CD4-positive, alpha-beta T cell treated with Interleukin-4 for 1 hour (primary cell): ENCODE measurements around the gene TEX101.
"Not testable (repeated sequence)": the region's sequence is repeated elsewhere in the genome, so short reads cannot be mapped to it uniquely, and the experiment has no call there.

Experiments used
- DNase-seq, 2 donors: peaks; one replicate each; pipeline ENCODE4 v3.0.0-alpha.2; 2020 to 2022

TEX101 gene

GRCh38 chr19:43414554-43414953 is at the start of gene TEX101:
Gene TEX101 (plus strand): TSS chr19:43414890. CDS start chr19:43415920, 1,030 bp downstream.
- DNase-seq: no peak

GRCh38 chr19:43365677-43366076 is 49.0 kb upstream of the TEX101 start:
- DNase-seq: not testable (repeated sequence)

DNA sequence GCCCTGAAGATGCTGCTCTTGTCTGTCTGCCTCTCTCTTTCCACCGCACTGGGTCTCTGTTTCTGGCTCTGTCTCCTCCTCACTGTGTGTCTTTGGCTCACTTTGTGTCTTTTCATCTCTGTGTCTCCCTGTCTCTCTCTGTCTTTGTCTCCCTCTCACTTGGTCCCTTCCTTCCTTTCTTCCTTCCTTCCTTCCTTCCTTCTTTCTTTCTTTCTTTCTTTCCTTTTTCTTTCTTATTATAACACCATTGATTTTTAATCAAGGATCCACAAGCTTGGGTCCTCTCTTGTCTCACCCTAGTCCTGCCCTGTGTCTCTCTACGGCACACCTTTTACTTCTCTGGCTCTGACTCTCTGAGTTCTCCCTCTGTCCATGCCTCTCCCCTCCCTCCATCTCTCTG is 46.9 kb upstream of the TEX101 start:
- no peak for DNase-seq

DNA sequence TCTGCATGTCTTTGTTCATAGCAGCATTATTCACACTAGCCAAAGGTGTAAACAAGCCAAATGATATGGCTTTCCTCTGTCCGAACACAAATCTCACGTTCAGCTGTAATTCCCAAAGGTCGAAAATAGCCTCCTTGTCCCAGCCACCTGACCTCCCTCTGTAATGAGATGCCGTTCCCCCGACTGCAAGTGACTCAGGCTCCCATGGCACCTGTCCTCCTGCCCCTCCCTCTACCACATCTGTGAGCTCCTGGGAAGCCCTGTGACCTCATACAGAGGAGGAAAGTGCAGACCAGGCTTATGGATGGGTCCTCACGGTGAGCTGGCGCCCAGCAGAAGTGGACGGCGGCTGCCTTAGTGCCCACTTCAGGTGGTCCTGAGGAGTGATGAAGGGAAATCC is 45.8 kb upstream of the TEX101 start:
- not testable (repeated sequence) for DNase-seq

DNA sequence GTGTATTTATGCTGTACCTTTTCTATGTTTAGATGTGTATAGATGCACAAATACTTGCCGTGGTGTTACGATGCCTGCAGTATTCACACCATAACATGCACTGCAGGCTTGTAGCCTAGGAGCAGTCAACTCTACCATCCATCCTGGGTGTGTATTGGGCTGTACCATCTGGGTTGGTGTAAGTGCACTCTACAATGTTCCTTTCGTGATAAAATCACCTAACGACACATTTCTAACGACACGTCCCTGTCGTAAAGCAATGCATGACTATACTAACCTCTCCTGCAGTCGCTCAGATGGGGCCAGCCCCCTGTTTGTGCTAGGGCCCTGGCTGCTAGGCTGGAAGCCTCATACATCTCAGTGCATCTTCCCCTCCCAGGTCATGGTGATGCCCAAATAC is 42.8 kb upstream of the TEX101 start:
- DNase-seq: no peak

- DNase-seq: no peak
These were observed 42.2 kb upstream of the TEX101 start for GRCh38 chr19:43372462-43372861.

DNA sequence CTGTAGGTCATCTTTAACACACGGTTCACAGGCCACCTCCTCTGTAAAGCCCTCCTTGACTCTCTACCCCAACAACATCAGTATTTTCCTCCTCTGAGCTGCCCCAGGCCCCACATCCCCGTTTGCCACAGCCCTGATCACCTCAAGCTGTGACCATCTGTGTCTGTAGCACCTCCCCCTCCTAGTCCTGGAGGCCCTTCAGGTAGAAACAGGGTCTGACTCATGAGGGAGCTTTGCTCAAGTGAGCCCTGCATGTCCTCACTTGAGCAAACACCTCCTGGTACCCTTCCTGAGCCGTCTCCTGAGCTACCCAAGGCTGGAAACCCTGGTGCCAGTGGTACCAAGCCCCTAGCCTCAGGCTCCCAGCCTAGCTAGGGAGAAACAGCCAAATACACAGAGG is 37.1 kb upstream of the TEX101 start:
- DNase-seq: not testable (repeated sequence)

DNA sequence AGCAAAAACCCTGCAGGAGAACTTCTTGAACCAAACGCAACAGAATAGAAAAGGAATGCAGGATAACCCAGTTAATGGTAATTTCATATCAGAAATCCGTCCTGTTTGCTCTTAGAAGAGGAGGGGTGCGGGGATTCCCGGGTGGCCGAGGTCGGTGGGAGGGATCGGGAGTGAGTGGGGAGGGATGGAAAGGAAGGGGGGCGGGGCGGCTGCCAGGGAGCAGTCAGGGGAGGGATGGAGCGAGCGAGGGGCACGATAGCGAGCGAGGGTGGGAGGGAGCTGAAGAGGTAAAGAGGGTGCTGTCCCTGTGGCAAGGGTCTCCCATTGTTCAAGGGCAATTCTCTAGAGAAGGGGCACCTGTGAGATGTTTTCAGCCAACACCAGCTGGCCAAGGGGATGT is 34.7 kb upstream of the TEX101 start:
- no peak for DNase-seq

DNA sequence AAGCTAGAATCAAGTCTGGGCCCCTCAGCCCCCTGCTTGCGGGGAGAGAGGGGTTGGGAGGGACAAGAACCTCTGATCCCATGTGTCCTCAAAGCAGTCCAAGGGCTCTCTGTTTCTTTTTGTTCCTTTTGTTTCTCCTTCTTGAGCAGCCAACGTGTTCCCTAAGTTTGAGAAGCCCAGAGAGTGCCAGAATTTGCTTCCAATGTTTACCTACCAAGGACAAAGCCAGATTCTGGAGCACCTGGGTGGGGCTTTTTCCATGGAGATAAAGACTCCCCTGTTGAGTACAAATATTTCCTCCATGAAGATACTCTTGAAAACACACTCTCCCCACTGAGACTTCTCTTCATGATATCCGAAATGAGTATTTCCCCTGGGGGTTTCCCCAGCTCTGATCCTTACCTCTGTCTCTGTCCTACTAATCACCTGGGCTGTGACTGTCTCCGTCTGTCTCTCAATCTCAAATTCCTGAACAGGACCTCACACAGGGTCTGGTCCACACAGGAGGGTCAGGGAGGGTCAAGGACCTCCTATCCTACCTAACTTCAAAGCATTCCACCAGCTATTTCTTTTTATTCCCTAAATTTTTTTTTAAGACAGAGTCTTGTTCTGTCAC is 33.8 kb upstream of the TEX101 start:
- DNase-seq: no peak

- not testable (repeated sequence) for DNase-seq
These were observed 32.0 kb upstream of the TEX101 start for GRCh38 chr19:43382586-43383216.

- DNase-seq: not testable (repeated sequence)
These were observed 31.4 kb upstream of the TEX101 start for GRCh38 chr19:43383254-43383653.

- DNase-seq: not testable (repeated sequence)
These were observed 30.9 kb upstream of the TEX101 start for GRCh38 chr19:43383759-43384158.

DNA sequence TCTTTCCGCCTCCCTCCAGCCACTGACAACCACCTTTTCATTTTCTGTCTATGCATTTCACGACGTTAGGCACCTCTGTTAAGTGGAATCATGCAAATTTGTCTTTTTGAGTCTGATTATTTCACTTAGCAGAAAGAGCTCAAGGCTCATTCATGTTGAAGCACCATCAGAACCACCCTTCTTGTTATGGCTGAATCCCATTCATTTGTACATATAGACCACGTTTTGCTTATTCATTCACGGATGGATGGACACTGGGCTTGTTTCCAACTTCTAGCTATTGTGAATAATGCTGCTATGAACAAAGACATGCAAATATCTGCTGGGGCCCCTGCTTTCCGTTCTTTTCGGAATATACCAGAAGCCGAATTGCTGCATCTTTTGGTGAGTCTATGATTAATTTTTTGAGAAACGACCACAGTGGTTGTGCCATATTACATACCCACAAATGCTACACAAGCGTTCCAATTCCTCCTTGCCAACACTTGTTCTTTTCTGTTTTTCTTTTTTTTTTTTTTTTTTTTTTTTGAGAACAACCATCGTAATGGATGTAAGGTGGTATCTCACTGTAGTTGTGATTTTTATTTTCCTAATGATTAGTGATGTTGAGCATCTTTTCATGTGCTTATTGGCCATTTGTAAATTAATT is 23.7 kb upstream of the TEX101 start:
- not testable (repeated sequence) for DNase-seq

DNA sequence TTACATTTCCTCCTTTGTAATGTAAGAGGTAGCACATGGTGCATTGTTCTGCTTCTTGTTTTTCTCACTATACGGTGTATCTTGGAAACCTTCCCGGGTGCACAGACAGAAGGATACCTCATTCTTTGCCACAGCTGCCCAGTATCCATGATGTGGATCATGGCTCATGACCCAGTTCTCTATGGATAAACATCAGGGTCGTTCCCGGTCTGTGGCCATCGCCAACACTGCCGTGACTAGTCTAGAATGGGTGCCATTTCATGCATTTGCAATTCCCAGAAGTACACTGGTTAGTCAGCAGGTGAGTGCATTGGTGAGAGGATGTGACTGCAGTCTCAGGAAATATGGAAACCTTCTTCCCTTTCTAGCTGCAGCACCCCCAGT is 23.1 kb upstream of the TEX101 start:
- DNase-seq: not testable (repeated sequence)

- DNase-seq: not testable (repeated sequence)
These were observed 21.2 kb upstream of the TEX101 start for GRCh38 chr19:43393501-43393900.

- no peak for DNase-seq
These were observed 19.1 kb upstream of the TEX101 start for GRCh38 chr19:43395561-43395960.

- DNase-seq: no peak
These were observed 8.4 kb upstream of the TEX101 start for GRCh38 chr19:43406297-43406696.

DNA sequence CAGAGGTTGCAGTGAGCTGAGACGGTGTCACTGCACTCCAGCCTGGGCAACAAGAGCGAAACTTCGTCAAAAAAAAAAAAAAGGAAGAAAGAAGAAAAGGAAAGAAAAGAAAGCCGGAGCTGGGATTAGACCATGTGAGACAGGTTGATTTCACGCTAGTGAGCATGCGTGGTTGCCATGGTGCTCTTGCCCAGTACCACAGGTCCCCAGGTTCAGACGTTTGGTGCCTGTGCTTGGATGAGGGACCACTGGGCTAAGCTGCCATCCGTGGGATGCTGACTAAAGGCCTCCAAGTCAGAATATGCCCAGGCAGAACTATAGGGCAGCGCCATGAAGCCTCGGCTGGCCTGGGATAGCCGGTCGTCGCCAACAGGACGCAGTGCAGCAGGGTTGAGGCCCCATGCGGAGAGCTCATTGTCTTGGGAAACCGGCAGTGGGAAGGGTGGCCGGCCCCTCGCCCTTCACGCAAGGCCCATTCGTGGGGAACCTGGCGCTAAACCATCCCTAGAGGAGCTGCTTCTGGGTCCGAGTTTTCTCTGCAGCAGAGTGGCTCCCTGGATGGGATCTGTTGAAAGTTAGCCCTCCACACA is 7.2 kb upstream of the TEX101 start:
- DNase-seq: no peak

DNA sequence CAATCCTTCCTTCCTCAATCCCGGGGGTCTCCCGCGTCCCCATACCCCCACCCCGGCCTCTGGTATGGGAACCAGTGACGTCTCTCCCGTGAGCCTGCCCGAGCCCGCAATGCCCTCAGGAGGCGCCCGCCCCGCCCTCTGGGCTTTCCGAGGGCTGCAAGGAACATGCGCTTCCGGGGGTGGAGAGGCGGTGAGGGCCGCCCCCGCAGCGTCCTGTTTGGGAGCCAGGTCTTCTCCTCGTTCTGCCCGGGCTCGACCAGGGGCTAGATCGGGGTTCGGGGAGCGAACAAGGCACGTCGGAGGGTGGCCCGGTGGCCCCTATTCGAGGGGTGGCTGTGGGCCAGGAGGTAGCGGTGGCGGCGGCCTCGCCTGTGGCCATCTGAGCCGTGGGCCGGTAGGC is 6.6 kb upstream of the TEX101 start:
- DNase-seq: no peak

DNA sequence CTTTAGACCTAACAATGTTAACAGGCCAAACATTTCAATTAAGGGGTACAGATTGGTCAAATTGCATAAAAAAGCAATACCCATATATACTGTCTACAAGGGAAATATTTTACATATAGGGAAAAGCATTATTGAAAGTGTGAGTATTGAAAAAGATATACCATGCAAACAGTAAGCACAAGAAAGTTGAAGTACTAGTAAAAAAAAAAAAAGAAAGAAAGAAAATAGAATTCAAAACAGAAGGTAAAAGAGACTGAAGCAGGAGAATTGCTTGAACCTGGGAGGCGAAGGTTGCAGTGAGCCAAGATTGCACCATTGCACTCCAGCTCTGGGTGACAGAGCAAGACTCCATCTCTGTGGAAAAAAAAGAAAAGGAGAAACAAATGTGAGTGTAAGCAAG is 5.3 kb upstream of the TEX101 start:
- DNase-seq: no peak

DNA sequence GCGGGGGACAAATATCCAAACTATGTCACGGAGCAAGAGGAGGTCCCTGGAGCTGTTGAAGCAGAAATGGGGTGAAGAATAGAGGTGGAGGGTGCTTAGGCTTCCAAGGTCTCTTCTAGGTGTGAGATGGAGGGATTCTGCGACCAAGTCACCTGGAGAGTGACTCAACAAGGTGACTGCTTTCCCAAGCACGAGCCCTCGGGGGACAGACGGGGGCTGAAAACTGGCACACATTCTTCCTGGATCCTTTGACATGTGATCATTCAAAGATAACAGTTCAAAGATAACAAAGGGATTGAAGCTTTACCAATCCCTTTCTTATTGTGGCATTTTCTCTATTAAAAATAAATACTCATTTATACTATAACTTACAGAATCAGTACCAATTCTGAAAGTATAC is 2.2 kb upstream of the TEX101 start:
- no peak for DNase-seq

DNA sequence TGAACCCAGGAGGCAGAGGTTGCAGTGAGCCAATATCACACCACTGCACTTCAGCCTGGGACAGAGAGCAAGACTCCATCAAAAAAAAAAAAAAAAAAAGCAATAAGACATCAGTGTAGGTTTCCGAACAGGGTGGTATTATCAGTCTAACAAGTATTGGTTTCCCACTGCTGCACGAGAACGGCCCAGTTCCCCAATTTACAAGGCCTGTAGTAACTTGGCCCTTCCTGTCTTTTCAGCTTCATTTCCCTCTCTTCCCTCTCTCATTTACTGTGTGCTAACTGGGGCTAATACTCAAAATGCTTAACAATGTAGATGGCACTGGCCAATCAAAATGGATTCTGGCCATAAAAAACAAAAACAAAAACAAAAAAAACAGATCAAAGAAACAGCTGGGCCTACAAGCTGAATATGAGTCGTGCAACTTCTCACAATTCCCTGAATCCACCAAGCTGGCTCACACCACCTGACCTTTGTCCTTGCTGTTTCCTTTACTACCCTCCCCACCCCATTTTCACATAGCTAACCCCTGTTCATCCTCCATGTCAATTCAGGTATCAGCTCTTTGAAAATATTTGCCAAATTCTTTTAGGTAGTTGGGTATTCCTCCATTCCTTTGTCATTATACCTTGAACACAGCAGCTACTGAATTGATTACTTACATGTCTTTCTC is 2.4 kb downstream of the TEX101 start:
- DNase-seq: no peak

DNA sequence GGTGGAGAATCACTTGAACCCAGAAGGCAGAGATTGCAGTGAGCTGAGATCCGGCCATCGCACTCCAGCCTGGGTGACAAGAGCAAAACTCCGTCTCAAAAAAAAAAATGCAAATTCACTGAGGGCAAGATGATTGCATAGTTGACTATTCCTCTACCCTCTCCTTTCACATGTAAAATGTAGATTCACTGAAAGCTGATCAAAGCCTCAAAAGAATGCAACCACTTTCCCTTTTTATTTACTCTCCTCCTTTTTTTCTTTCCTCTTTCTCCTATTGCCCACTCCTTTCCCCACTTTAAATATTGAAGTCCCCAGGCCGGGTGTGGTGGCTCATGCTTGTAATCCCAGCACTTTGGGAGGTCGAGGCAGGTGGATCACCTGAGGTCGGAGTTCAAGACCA is 6.3 kb downstream of the TEX101 start:
- no peak for DNase-seq
